Activated T-cell treated with anti-CD3 and anti-CD28 coated beads, Interleukin-2, amount 50 U/mL, for 4 hours (primary cell): ENCODE measurements around the gene MYO5B. TPM values are rescaled to one million over a fixed set of nuclear protein-coding genes. Genes with fewer than 3 reads are reported as not detected.

Experiments used
- ATAC-seq, 2 donors: fragments of 200-7000 bp; cut with Tn5 transposase; one replicate each; pipeline ENCODE4 v1.10.0; 2021
- DNase-seq: peaks from one replicate; pipeline ENCODE4 v3.0.0-alpha.2; 2020
- H3K27me3 Mint-ChIP-seq: one replicate; pipeline ENCODE4 v1.8.0; 2021; ENCODE audit warnings: low read depth, mixed read lengths
- H3K36me3 Mint-ChIP-seq: one replicate; pipeline ENCODE4 v1.8.0; 2022; ENCODE audit warnings: mixed read lengths; ENCODE audit not compliant: insufficient read depth
- H3K4me1 Mint-ChIP-seq: one replicate; pipeline ENCODE4 v1.8.0; 2021; ENCODE audit warnings: low read depth, mixed read lengths
- H3K4me3 Mint-ChIP-seq: one replicate; pipeline ENCODE4 v1.8.0; 2021; ENCODE audit warnings: mild to moderate bottlenecking, moderate library complexity, mixed read lengths
- H3K9me3 Mint-ChIP-seq: one replicate; pipeline ENCODE4 v1.8.0; 2021; ENCODE audit warnings: mixed read lengths
- total RNA-seq, 3 donors: library from RNA; stranded (reverse); gene quantifications; one replicate each; pipeline ENCODE4 v1.2.1, GENCODE V29; 2021

Gene MYO5B
- total RNA-seq, 3 donors from 2014 or later = 0.13 to 0.14 (median 0.13) TPM

DNA sequence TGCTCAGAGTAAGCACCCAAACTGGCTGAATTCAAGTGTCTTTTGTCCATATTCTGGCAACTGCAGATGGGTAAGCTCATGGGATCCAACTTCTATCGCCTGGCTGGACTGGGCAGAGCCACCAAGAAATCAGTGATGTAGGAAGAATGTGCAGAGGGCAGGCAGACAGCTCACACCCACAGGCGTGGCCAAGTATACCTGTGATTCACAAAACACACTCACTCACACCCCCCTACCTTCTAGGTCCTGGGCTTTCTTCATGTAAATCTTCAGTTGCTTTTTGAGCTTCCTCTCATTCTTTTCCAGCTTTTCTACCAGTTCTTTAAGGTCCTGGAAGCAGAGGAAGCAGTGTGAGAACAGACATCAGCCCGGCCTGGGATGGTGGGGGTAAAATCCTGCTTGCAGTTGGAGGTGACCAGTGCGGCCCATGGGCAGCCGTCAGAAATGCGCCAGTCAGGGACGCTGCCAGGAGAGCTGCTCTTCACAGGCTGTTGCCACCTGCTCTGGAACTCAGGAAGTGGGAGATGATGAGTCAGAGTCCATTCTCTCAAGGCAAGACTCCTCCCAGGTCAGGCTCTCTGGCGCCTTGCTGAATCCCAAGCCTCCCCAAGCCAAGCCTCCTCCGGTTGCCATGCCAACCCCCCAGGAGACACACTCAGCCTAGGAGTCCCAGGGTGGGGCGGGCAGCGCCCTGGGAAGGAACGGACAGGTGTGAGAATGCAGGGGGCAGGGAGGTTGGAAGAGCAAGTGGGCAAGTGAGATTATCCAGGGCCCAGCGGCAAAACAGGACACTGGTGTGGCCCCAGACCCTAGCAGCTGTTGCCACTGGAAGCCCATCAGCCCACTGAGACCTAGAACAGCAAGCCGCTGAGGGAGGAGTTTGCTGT is 345.4 kb downstream of the MYO5B start:
- Mint-ChIP-seq H3K4me3 (no peak overlapping the region), H3K4me1 (no peaks in the 10 kb centered on the region), H3K9me3 (no peaks in the 10 kb centered on the region), H3K36me3 (no peaks in the 10 kb centered on the region), H3K27me3 (peaks cover 6% of the 10 kb centered on the region)
- DNase-seq (no peak), ATAC-seq (no peak)

DNA sequence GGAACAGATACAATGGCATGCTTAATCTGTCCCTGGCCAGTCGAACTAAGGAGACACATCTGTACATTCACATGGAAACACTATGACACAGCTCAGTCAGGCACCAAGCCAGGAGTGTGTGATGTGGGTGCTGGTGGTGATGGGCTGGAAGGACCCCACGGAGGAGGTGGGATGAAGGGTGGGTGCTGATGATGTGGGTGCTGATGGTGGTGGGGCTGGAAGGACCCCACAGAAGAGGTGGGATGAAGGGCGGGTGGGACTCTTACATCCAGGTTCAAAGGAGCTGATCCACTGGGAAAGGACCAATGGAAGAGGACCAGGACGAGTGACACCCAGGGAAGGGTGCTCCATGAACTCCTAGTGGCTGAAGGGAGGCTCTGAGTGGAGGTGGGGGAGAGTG is 346.8 kb downstream of the MYO5B start:
- no peaks in the 10 kb centered on the region for H3K36me3 Mint-ChIP-seq
- no peaks in the 10 kb centered on the region for H3K4me1 Mint-ChIP-seq
- H3K9me3 Mint-ChIP-seq = no peaks in the 10 kb centered on the region
- no peak overlapping the region for H3K4me3 Mint-ChIP-seq
- no peak for DNase-seq
- no peak for ATAC-seq
- H3K27me3 Mint-ChIP-seq = peaks cover 6% of the 10 kb centered on the region

GRCh38 chr18:49847524-49847923 is 347.4 kb downstream of the MYO5B start:
- peaks cover 6% of the 10 kb centered on the region for H3K27me3 Mint-ChIP-seq
- ATAC-seq (no peak), DNase-seq (no peak)
- H3K4me3 Mint-ChIP-seq = no peak overlapping the region
- no peaks in the 10 kb centered on the region for H3K9me3 Mint-ChIP-seq
- H3K4me1 Mint-ChIP-seq = no peaks in the 10 kb centered on the region
- H3K36me3 Mint-ChIP-seq = no peaks in the 10 kb centered on the region

DNA sequence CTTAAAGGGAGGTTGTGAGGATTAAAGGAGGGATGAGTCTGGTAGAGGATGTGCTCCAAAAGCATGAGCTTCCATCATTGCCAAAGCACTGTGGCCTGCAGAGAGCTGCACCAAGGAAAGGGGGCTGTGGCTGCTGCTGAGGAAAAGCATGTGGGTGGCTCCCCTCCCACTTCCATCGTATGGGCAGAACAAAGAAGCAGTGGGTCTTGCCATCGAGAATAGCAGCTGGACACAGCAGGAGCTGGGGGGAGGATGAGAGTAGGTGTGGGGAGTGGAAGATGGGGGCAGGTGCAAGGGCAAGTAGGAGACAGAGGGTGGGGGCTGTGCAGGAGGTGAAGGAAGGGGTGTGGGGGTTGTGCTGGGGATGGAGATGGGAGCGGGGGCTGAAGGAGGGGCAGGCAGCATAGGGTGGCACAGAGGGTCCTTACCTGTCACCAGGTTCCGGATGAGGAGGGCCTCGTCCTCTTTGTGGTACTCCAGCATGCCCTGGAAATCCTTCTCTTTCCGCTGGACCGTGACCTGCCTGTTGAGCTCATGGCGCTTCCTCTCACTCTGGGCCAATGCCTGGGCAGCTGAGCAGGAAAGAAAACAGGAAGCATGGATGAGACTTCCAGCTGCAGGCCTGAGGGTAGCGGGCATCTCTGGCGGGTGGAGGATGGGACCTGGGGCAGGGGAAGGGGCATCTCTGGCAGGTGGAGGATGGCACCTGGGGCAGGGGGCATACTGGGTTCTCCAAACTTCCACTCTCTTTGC is 348.1 kb downstream of the MYO5B start:
- no peaks in the 10 kb centered on the region for H3K9me3 Mint-ChIP-seq
- H3K4me1 Mint-ChIP-seq = no peaks in the 10 kb centered on the region
- H3K4me3 Mint-ChIP-seq = no peak overlapping the region
- no peak for DNase-seq
- H3K27me3 Mint-ChIP-seq = peaks cover 6% of the 10 kb centered on the region
- no peak for ATAC-seq
- H3K36me3 Mint-ChIP-seq = no peaks in the 10 kb centered on the region

DNA sequence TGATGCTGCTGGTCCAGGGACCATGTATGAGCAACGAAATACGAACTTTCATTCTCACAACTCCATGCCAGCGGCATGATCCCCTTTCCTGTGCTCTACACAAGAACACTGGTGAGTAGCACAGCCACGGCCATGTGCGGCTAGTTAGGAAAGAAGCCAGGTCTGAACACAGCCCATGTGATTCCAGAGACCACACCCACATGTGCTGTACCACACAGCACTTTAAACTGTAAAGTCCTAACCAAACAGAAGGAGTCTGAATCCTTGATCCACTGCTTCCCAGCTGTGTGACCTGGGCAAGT is 348.6 kb downstream of the MYO5B start:
- H3K9me3 Mint-ChIP-seq = no peaks in the 10 kb centered on the region

GRCh38 chr18:49845629-49846360 is 349.2 kb downstream of the MYO5B start:
- Mint-ChIP-seq H3K27me3 (peaks cover 6% of the 10 kb centered on the region), H3K4me3 (no peak overlapping the region), H3K4me1 (no peaks in the 10 kb centered on the region), H3K36me3 (no peaks in the 10 kb centered on the region), H3K9me3 (no peaks in the 10 kb centered on the region)
- ATAC-seq (no peak), DNase-seq (no peak)

More for the DNA sequence above, 348.6 kb downstream of the MYO5B start:
- H3K27me3 Mint-ChIP-seq = peaks cover 6% of the 10 kb centered on the region
- no peak for ATAC-seq
- H3K36me3 Mint-ChIP-seq = no peaks in the 10 kb centered on the region
- DNase-seq = no peak
- H3K4me1 Mint-ChIP-seq = no peaks in the 10 kb centered on the region
- H3K4me3 Mint-ChIP-seq = no peak overlapping the region

GRCh38 chr18:49844903-49845302 is 350.0 kb downstream of the MYO5B start:
- Mint-ChIP-seq H3K36me3 (no peaks in the 10 kb centered on the region), H3K27me3 (peaks cover 6% of the 10 kb centered on the region)

DNA sequence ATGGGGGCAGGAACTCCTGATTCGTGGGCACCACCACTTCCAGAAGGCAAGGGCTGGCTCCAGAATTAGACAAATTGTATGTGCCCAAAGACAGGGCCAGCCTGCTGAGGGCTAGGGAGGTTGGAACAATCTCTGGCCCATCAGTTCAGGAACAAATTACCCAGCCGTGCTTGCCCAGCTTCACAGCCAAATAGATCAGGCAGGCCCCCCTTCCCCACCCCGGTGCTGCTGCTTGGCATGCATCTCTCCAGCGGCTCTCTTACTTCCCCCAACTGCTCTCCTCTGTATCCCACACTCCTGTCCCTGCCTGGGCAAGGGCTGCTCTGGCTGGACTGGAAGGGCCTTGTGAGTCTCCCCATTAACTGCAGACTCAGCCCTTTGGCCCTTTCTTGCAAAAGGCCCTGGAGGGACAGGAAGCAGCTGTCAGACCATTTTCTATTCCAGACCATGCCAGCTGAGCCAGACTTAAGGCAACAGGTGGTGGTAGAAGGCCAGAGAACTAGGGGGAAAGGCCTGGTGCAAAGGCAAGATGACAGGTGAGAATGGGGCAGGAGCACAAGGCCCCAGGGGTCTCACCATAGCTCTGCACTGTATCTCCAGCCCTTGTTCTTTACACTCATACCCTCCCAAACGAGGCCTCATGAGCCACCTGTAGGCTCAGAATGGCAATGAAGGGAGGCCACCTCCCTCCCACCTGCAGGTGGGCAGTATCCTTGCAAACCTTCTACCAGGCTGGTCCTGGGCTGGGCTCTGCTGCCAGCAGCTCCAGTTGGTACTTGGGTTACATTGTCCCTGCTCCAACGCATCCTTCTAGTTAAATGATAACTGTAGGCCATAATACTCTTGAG is 350.9 kb downstream of the MYO5B start:
- ATAC-seq (no peak), DNase-seq (no peak)
- H3K4me3 Mint-ChIP-seq = no peak overlapping the region
- H3K27me3 Mint-ChIP-seq = peaks cover 6% of the 10 kb centered on the region
- H3K36me3 Mint-ChIP-seq = no peaks in the 10 kb centered on the region
- no peaks in the 10 kb centered on the region for H3K9me3 Mint-ChIP-seq
- no peaks in the 10 kb centered on the region for H3K4me1 Mint-ChIP-seq

More at GRCh38 chr18:49844903-49845302, 350.0 kb downstream of the MYO5B start:
- H3K9me3 Mint-ChIP-seq = no peaks in the 10 kb centered on the region
- no peak for DNase-seq
- H3K4me1 Mint-ChIP-seq = no peaks in the 10 kb centered on the region
- no peak overlapping the region for H3K4me3 Mint-ChIP-seq
- no peak for ATAC-seq

GRCh38 chr18:49843131-49843530 is 351.8 kb downstream of the MYO5B start:
- H3K27me3 Mint-ChIP-seq = peaks cover 5% of the 10 kb centered on the region
- no peak overlapping the region for H3K4me3 Mint-ChIP-seq
- no peaks in the 10 kb centered on the region for H3K36me3 Mint-ChIP-seq
- ATAC-seq (no peak), DNase-seq (no peak)
- no peaks in the 10 kb centered on the region for H3K4me1 Mint-ChIP-seq
- H3K9me3 Mint-ChIP-seq = no peaks in the 10 kb centered on the region

DNA sequence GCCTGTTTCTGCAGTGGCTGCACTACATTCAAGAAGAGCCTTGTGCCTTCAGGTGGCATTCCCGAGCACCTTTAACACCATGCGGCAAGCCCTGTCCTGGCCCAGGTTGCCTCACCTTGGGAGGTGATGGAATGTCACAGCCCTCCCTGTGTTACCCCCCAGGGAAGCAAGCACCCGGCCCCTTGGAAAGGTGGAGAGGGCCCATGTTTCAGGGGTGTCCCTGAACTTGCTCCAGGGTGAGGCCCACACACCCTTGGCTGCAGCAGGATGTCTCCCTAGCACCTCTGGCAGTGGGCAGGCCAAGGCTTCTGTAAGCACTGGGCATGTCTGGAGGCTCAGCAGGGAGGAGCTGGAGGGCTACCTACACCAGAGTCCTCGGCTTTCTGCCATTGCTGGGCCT is 352.3 kb downstream of the MYO5B start:
- no peaks in the 10 kb centered on the region for H3K4me1 Mint-ChIP-seq
- H3K9me3 Mint-ChIP-seq = no peaks in the 10 kb centered on the region
- no peak overlapping the region for H3K4me3 Mint-ChIP-seq
- H3K36me3 Mint-ChIP-seq = no peaks in the 10 kb centered on the region
- no peak for DNase-seq
- ATAC-seq = no peak
- H3K27me3 Mint-ChIP-seq = peaks cover under 1% of the 10 kb centered on the region

- Mint-ChIP-seq H3K27me3 (no peaks in the 10 kb centered on the region), H3K36me3 (peaks cover 1% of the 10 kb centered on the region), H3K4me1 (no peaks in the 10 kb centered on the region), H3K4me3 (no peak overlapping the region), H3K9me3 (no peaks in the 10 kb centered on the region)
- no peak for ATAC-seq
- DNase-seq = no peak
These were observed 353.4 kb downstream of the MYO5B start for GRCh38 chr18:49841236-49842217.

- Mint-ChIP-seq H3K36me3 (peaks cover 1% of the 10 kb centered on the region), H3K4me3 (no peak overlapping the region), H3K9me3 (no peaks in the 10 kb centered on the region), H3K4me1 (no peaks in the 10 kb centered on the region), H3K27me3 (no peaks in the 10 kb centered on the region)
- ATAC-seq (no peak), DNase-seq (no peak)
These were observed 355.9 kb downstream of the MYO5B start for GRCh38 chr18:49839012-49839411.

DNA sequence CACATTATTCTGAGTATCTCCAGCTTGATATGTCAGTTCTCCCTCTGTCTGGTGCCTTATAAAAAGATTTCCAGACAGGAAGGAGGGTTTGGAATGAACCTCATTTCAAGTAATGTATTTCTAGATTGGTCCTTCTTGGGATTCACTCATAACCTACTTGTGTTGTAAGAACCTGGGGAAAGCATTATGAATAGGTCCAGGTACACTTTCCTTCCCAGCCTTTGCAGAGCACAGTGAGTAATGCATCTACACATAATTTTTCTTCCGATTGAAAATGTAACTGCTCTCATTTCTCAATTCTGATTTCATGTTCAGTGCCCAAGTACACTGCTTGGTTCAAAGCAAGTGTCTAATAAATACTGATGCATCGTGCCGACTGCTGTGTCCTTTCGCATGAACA is 356.6 kb downstream of the MYO5B start:
- DNase-seq = no peak
- no peaks in the 10 kb centered on the region for H3K9me3 Mint-ChIP-seq
- H3K4me3 Mint-ChIP-seq = no peak overlapping the region
- ATAC-seq = no peak
- H3K36me3 Mint-ChIP-seq = peaks cover 1% of the 10 kb centered on the region
- no peaks in the 10 kb centered on the region for H3K27me3 Mint-ChIP-seq
- no peaks in the 10 kb centered on the region for H3K4me1 Mint-ChIP-seq
